B cell (primary cell): ENCODE results near the gene ATG2A. TPM values are rescaled to one million over a fixed set of nuclear protein-coding genes. Genes with fewer than 3 reads are reported as not detected.
A peak's percentile ranks its signal among the peaks of the same experiment; 100 is the strongest.

Experiments used
- ATAC-seq: fragments of 200-7000 bp; cut with Tn5 transposase; one replicate; pipeline ENCODE4 v1.10.0; 2021; ENCODE audit warnings: low read depth, mild to moderate bottlenecking, moderate number of reproducible peaks, moderate library complexity
- CTCF ChIA-PET: fragments of 350-600 bp; sonication (Branson Sonifier 250); formaldehyde crosslinking; loops from one replicate; lab custom pipeline; 2021; ENCODE audit warnings: antibody characterized with exemption, inconsistent platforms; lab: Charles Lee
- POLR2A ChIA-PET: fragments of 350-600 bp; sonication (Branson Sonifier 250); formaldehyde crosslinking; loops from one replicate; lab custom pipeline; 2021; ENCODE audit warnings: antibody characterized with exemption; lab: Charles Lee
- DNase-seq: peaks from one replicate; pipeline ENCODE4 v3.0.0; 2013
- H2AFZ ChIP-seq: 2 replicates; pipeline ENCODE4 v1.6.1; 2012; ENCODE audit warnings: mild to moderate bottlenecking, low read depth, low read length; ENCODE audit not compliant: insufficient read depth, poor library complexity, severe bottlenecking
- H3K27ac ChIP-seq, 2 donors: 1 replicate in 1 of 2; 2 replicates in 1 of 2; pipeline ENCODE4 v1.5.1; 2012 to 2013; ENCODE audit warnings: low read length in 2 of 2, mild to moderate bottlenecking in 2 of 2, moderate library complexity in 1 of 2
- H3K27me3 ChIP-seq, 4 experiments: fragments of 200-600 bp in 1 of 4; sonication (generic) in 1 of 4; replicated peaks in 1 of 4; 1 replicate in 2 of 4; 2 replicates in 2 of 4; pipeline versions ENCODE4 v1.6.1 to v1.7.0; 2013 to 2016; ENCODE audit warnings: low read length in 3 of 4, mild to moderate bottlenecking in 2 of 4, mixed read lengths in 1 of 4, moderate library complexity in 1 of 4; ENCODE audit not compliant: insufficient read depth in 4 of 4, control insufficient read depth in 3 of 4; ENCODE audit errors: control extremely low read depth in 1 of 4
- H3K36me3 ChIP-seq, 2 experiments: replicated peaks in 1 of 2; 1 replicate in 1 of 2; 2 replicates in 1 of 2; pipeline versions ENCODE4 v1.6.1 to v1.7.1; 2013; ENCODE audit warnings: low read length in 1 of 2; ENCODE audit not compliant: insufficient read depth in 2 of 2, control insufficient read depth in 1 of 2; ENCODE audit errors: control extremely low read depth in 1 of 2, extremely low read depth in 1 of 2
- H3K4me1 ChIP-seq, 2 donors: fragments of 200-600 bp in 1 of 2; sonication (generic) in 1 of 2; 1 replicate in 1 of 2; 2 replicates in 1 of 2; pipeline versions ENCODE4 v1.5.1 to v1.6.1; 2013 to 2017; ENCODE audit warnings: low read length in 2 of 2; ENCODE audit not compliant: control insufficient read depth in 2 of 2, insufficient read depth in 2 of 2
- H3K4me2 ChIP-seq: replicated peaks from 2 replicates; pipeline ENCODE3; 2012; ENCODE audit warnings: mild to moderate bottlenecking, low read depth, low read length; ENCODE audit not compliant: poor library complexity, severe bottlenecking
- H3K4me3 ChIP-seq, 5 experiments: fragments of 200-600 bp in 1 of 5; sonication (generic) in 1 of 5; 1 replicate in 3 of 5; 2 replicates in 2 of 5; pipeline versions ENCODE4 v1.5.1 to v1.7.0; 2011 to 2016; ENCODE audit warnings: low read length in 4 of 5, mild to moderate bottlenecking in 4 of 5, low read depth in 2 of 5, control low read depth in 1 of 5, moderate library complexity in 1 of 5; ENCODE audit not compliant: insufficient read depth in 1 of 5; ENCODE audit errors: control extremely low read depth in 1 of 5, extremely low read depth in 1 of 5
- H3K79me2 ChIP-seq: fragments of 200-600 bp; sonication (generic); one replicate; pipeline ENCODE4 v1.6.0; 2016; ENCODE audit warnings: low read length; ENCODE audit not compliant: control insufficient read depth, insufficient read depth
- H3K9ac ChIP-seq: fragments of 200-600 bp; sonication (generic); 2 replicates; pipeline ENCODE4 v1.6.1; 2017; ENCODE audit warnings: mild to moderate bottlenecking, low read length, moderate library complexity
- H3K9me3 ChIP-seq, 3 donors: one replicate each; pipeline versions ENCODE4 v1.6.1 to v1.7.1; 2013; ENCODE audit warnings: low read length in 2 of 3; ENCODE audit not compliant: control insufficient read depth in 2 of 3, insufficient read depth in 1 of 3; ENCODE audit errors: control extremely low read depth in 1 of 3
- H4K20me1 ChIP-seq: 2 replicates; pipeline ENCODE4 v1.6.0; 2012; ENCODE audit warnings: mild to moderate bottlenecking, low read length; ENCODE audit not compliant: insufficient read depth, control insufficient read depth, poor library complexity, severe bottlenecking
- H3K27ac Mint-ChIP-seq: one replicate; pipeline ENCODE4 v1.8.0; 2021; ENCODE audit warnings: mixed read lengths
- H3K27me3 Mint-ChIP-seq: one replicate; pipeline ENCODE4 v1.8.0; 2021; ENCODE audit warnings: mixed read lengths
- H3K4me1 Mint-ChIP-seq: one replicate; pipeline ENCODE4 v1.8.0; 2021; ENCODE audit warnings: mixed read lengths
- H3K4me3 Mint-ChIP-seq: one replicate; pipeline ENCODE4 v1.8.0; 2021; ENCODE audit warnings: mixed read lengths
- H3K9me3 Mint-ChIP-seq: one replicate; pipeline ENCODE4 v1.8.0; 2022; ENCODE audit warnings: mixed read lengths; ENCODE audit not compliant: insufficient read depth
- EZH2 ChIP-seq: IDR thresholded peaks from 2 replicates; pipeline ENCODE4 v1.6.1; 2012; ENCODE audit warnings: borderline replicate concordance, low read depth, mild to moderate bottlenecking, moderate library complexity, low read length; ENCODE audit not compliant: insufficient read depth, poor library complexity, severe bottlenecking
- WGBS: methylation state at CpG from one replicate; pipeline ENCODE4 v1.1.5; 2013; ENCODE audit warnings: missing lambda C conversion rate; ENCODE audit not compliant: insufficient coverage; 5-methylcytosine and 5-hydroxymethylcytosine counted together
- intact Hi-C: fragments of 100-400 bp; cut with micrococcal nuclease; formaldehyde crosslinking; loops from one replicate; pipeline ENCODE4 v1.10.0; 2022
- polyA plus RNA-seq: library from polyadenylated mRNA; depleted of rRNA; stranded (reverse); fragments of >200 nt; gene quantifications from 2 replicates; pipeline ENCODE4 v1.2.3, GENCODE V29; 2012
- total RNA-seq, 2 donors: library from RNA; stranded (reverse); fragments of 120-200 nt in 1 of 2; gene quantifications; 1 replicate in 1 of 2; 2 replicates in 1 of 2; pipeline versions ENCODE4 v1.2.3 to v1.2.4, GENCODE V29; 2013 to 2022
- TF ChIP-seq, protein P1 (sequence below): fragments of 200-600 bp; IDR thresholded peaks from one replicate; pipeline ENCODE4 v1.8.0; 2022; ENCODE audit warnings: antibody characterized with exemption, mild to moderate bottlenecking

The ATG2A gene
- total and polyA plus RNA-seq, 2 donors (not counting 1 experiment from before 2014, with no cell fraction given): 24.3 to 38.6 TPM

DNA sequence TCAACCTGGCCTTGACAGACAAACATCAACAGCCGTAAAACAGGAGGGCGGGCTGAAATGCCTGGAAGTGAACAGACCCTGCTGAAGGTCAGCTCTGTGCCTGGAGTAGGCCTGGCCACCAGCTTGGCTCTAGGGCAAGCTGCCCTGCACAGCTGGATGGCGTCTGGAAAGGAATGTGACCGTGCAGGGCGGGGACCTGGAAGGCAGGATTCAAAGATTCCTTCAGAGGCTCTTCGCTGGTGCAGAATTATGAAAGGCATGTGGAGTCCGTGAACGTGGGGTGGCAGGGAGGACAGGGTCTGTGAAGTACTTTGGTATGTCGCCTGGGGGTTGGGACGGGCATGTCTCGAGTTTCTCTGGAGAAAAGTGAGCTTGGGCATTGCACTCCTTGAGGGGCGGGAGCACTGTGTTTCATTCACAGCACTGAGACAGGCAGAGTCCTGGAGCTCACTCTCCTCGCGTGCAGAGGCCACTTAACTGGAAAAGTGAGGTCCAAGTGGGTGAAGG is 40.1 kb downstream of the ATG2A start:
- H3K79me2 ChIP-seq: peaks cover 65% of the 10 kb centered on the region
- peak overlapping the region; percentile 47 to 79 for H3K27ac ChIP-seq
- ChIA-PET POLR2A (interaction anchor here (1.0 to 10.0 kb wide), 7 partner anchors 9 to 258 kb away, joined by 3 to 158 read pairs (median 7); partner anchors contain the start of gene ARL2), CTCF (interaction anchor here (0.7 to 30.2 kb wide), 4 partner anchors 11 to 21 kb away, joined by 3 to 1254 read pairs (median 29); partner anchors contain the start of gene CDC42BPG)
- peak overlapping the region; percentile 78 to 99 (median 92) for H3K4me3 ChIP-seq
- peak overlapping the region; percentile 94 for H3K27ac Mint-ChIP-seq
- H3K4me1 Mint-ChIP-seq: peaks cover 76% of the 10 kb centered on the region
- peak overlapping the region; percentile 99 for H3K9ac ChIP-seq
- H3K4me3 Mint-ChIP-seq: peak overlapping the region; percentile 95
- DNase-seq: no peak
- peaks cover 64 to 76% of the 10 kb centered on the region in 2 donors for H3K4me1 ChIP-seq
- peak overlapping the region; percentile 95 for H3K4me2 ChIP-seq
- H3K36me3 ChIP-seq: peaks cover 0 to 34% of the 10 kb centered on the region in 2 experiments
- intact Hi-C loops: no loop called here
- peaks cover 0 to 4% (median 0%) of the 10 kb centered on the region in 3 donors for H3K9me3 ChIP-seq
- H3K9me3 Mint-ChIP-seq: no peaks in the 10 kb centered on the region
- H3K27me3 ChIP-seq: no peaks in the 10 kb centered on the region
- no peak overlapping the region for H2AFZ ChIP-seq
- 58% methylated on average over 14 of the region's 14 CpGs for WGBS
- no peaks in the 10 kb centered on the region for H3K27me3 Mint-ChIP-seq
- TF ChIP-seq, protein P1, sequence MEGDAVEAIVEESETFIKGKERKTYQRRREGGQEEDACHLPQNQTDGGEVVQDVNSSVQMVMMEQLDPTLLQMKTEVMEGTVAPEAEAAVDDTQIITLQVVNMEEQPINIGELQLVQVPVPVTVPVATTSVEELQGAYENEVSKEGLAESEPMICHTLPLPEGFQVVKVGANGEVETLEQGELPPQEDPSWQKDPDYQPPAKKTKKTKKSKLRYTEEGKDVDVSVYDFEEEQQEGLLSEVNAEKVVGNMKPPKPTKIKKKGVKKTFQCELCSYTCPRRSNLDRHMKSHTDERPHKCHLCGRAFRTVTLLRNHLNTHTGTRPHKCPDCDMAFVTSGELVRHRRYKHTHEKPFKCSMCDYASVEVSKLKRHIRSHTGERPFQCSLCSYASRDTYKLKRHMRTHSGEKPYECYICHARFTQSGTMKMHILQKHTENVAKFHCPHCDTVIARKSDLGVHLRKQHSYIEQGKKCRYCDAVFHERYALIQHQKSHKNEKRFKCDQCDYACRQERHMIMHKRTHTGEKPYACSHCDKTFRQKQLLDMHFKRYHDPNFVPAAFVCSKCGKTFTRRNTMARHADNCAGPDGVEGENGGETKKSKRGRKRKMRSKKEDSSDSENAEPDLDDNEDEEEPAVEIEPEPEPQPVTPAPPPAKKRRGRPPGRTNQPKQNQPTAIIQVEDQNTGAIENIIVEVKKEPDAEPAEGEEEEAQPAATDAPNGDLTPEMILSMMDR: no peak
- no peak for TF ChIP-seq EZH2
- ATAC-seq: no peak
- H4K20me1 ChIP-seq: peaks cover 62% of the 10 kb centered on the region

DNA sequence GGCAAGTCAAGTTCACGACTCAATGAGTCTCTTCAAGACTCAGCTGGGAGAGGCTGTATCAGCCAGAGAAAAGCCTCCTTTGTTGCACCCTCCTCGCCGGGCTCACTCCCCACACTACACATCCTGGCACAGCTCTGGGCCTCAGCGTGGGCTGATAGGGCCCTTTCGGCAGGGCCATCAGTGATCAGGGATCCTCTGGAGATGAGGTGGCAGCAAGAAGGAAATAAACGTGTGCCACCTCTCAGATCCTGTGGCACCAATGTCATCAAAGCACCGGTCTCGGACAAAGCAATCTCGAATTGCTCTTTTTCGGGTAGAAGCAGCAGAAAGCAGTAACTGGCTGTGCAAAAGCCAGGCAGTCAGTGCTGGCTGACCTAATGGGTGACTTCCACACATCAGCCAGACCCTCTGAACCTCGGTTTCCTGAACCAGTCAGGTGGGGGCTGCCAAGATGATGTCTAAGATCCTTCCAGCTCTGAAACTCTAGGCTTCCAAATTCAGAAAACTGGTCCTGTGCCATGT is 40.7 kb downstream of the ATG2A start:
- Histone ChIP-seq H3K9me3 (peaks cover 0 to 4% (median 0%) of the 10 kb centered on the region in 3 donors), H3K4me1 (peaks cover 70 to 82% of the 10 kb centered on the region in 2 donors), H3K36me3 (peaks cover 0 to 40% of the 10 kb centered on the region in 2 experiments), H3K79me2 (peaks cover 71% of the 10 kb centered on the region), H3K27ac (peak overlapping the region in 1 of 2 donors; percentile 24), H2AFZ (no peak overlapping the region), H3K9ac (peak overlapping the region; percentile 99), H3K4me2 (peak overlapping the region; percentile 95), H3K27me3 (no peaks in the 10 kb centered on the region), H4K20me1 (peaks cover 68% of the 10 kb centered on the region), H3K4me3 (peak overlapping the region; percentile 55 to 99 (median 92))
- TF ChIP-seq, protein P1: no peak
- no peak for TF ChIP-seq EZH2
- POLR2A ChIA-PET: interaction anchor here (3.6 to 10.0 kb wide), 3 partner anchors 11 to 26 kb away, joined by 20 to 158 read pairs (median 50); no protein-coding TSS in a partner anchor
- no peaks in the 10 kb centered on the region for H3K27me3 Mint-ChIP-seq
- DNase-seq (no peak), ATAC-seq (no peak)
- no peaks in the 10 kb centered on the region for H3K9me3 Mint-ChIP-seq
- intact Hi-C loops: no loop called here
- CTCF ChIA-PET: interaction anchor here (1.4 to 30.2 kb wide), 3 partner anchors 12 to 20 kb away, joined by 3 to 1254 read pairs (median 55); partner anchors contain the start of gene CDC42BPG
- 39% methylated on average over 11 of the region's 11 CpGs for WGBS
- peak overlapping the region; percentile 94 for H3K27ac Mint-ChIP-seq
- peak overlapping the region; percentile 95 for H3K4me3 Mint-ChIP-seq
- H3K4me1 Mint-ChIP-seq: peaks cover 80% of the 10 kb centered on the region
